K562 (cell line): ENCODE results near the gene FAM83B. TPM values are rescaled to one million over a fixed set of nuclear protein-coding genes. Genes with fewer than 3 reads are reported as not detected.

ENCODE experiments used
- ATAC-seq: fragments of 200-7000 bp; cut with Tn5 transposase; 3 replicates; pipeline ENCODE4 v1.9.1; 2020; ENCODE audit warnings: moderate library complexity
- BruUV-seq: library from RNA; stranded (reverse); fragments of 400-500 nt; replicated peaks from 2 replicates; lab custom pipeline; 2021; lab: Mats Ljungman, UMichigan
- CTCF ChIA-PET: fragments of 300-600 bp; formaldehyde crosslinking; extraction: SDS; loops from one replicate; lab custom pipeline; 2021; ENCODE audit warnings: low intra/inter-chr PET ratio; lab: Yijun Ruan, JAX
- POLR2A ChIA-PET: fragments of 300-600, 350-650 bp; sonication (Branson Sonifier 250); formaldehyde crosslinking; extraction: SDS; loops from one replicate; lab custom pipeline; 2021; ENCODE audit warnings: antibody characterized with exemption, inconsistent platforms; lab: Yijun Ruan, JAX
- DNase-seq, 4 experiments: peaks; one replicate each; pipeline versions ENCODE4 v3.0.0 to v3.0.0-alpha.2; 2011 to 2018; ENCODE audit warnings: low spot score in 3 of 4, mixed read lengths in 3 of 4; ENCODE audit errors: extremely low read depth in 1 of 4
- FAIRE-seq: peaks from 2 replicates; lab custom pipeline; 2011; peaks lifted over from hg19 to GRCh38; lab: Jason Lieb, UNC
- H2AFZ ChIP-seq: 2 replicates; pipeline ENCODE4 v1.6.0; 2011; ENCODE audit warnings: low read depth, low read length, control low read depth, inconsistent platforms
- H3K27ac ChIP-seq: fragments of 200-600 bp; 3 replicates; pipeline ENCODE4 v1.8.0; 2011; ENCODE audit warnings: low read depth, mild to moderate bottlenecking, control low read depth, inconsistent platforms, low read length, moderate library complexity, mixed read lengths; ENCODE audit errors: extremely low read depth
- H3K27me3 ChIP-seq, 2 experiments: fragments of 300-600 bp in 1 of 2; 2 replicates in 1 of 2; 3 replicates in 1 of 2; pipeline versions ENCODE4 v1.6.0 to v1.8.0; 2011; ENCODE audit warnings: inconsistent platforms in 2 of 2, low read length in 2 of 2, mild to moderate bottlenecking in 1 of 2, mixed read lengths in 1 of 2, moderate library complexity in 1 of 2; ENCODE audit not compliant: control insufficient read depth in 2 of 2, insufficient read depth in 2 of 2
- H3K36me3 ChIP-seq: fragments of 300-600 bp; 3 replicates; pipeline ENCODE4 v1.8.0; 2011; ENCODE audit warnings: mild to moderate bottlenecking, low read length, inconsistent platforms; ENCODE audit not compliant: control insufficient read depth, insufficient read depth
- H3K4me1 ChIP-seq, 2 experiments: fragments of 200-600 bp in 1 of 2; replicated peaks in 1 of 2; 2 replicates in 1 of 2; 3 replicates in 1 of 2; pipeline versions ENCODE4 v1.5.1 to v1.8.0; 2011; ENCODE audit warnings: inconsistent platforms in 2 of 2, low read length in 2 of 2, mild to moderate bottlenecking in 1 of 2, mixed read lengths in 1 of 2, moderate library complexity in 1 of 2; ENCODE audit not compliant: control insufficient read depth in 2 of 2, insufficient read depth in 2 of 2
- H3K4me2 ChIP-seq: 2 replicates; pipeline ENCODE4 v1.6.1; 2011; ENCODE audit warnings: low read length, control low read depth, inconsistent platforms, mixed read lengths; ENCODE audit not compliant: insufficient read depth
- H3K4me3 ChIP-seq: fragments of 200-600 bp; sonication (generic), shearing (Covaris generic); 2 replicates; pipeline ENCODE4 v1.5.1; 2016; ENCODE audit warnings: control low read depth, inconsistent platforms
- H3K79me2 ChIP-seq: fragments of 200-600 bp; 3 replicates; pipeline ENCODE4 v1.8.0; 2011; ENCODE audit warnings: low read length, inconsistent platforms; ENCODE audit not compliant: control insufficient read depth, insufficient read depth
- H3K9ac ChIP-seq, 2 experiments: 2 replicates each; pipeline versions ENCODE4 v1.6.0 to v1.6.1; 2011; ENCODE audit warnings: low read depth in 2 of 2, low read length in 2 of 2, control low read depth in 1 of 2, inconsistent platforms in 1 of 2, mild to moderate bottlenecking in 1 of 2, mixed read lengths in 1 of 2; ENCODE audit not compliant: insufficient read depth in 1 of 2
- H3K9me1 ChIP-seq: one replicate; pipeline ENCODE4 v1.6.0; 2011; ENCODE audit warnings: inconsistent platforms, mild to moderate bottlenecking, low read length, moderate library complexity; ENCODE audit not compliant: control insufficient read depth, insufficient read depth
- H3K9me3 ChIP-seq: replicated peaks from 2 replicates; pipeline ENCODE4 v1.5.1; 2011; ENCODE audit warnings: low read depth, low read length, inconsistent platforms; ENCODE audit not compliant: control insufficient read depth, insufficient read depth
- H4K20me1 ChIP-seq: replicated peaks from 2 replicates; pipeline ENCODE4 v1.6.1; 2011; ENCODE audit warnings: low read length, inconsistent platforms, mixed read lengths; ENCODE audit not compliant: control insufficient read depth, insufficient read depth
- ARNT ChIP-seq, 2 experiments: fragments of 450-650 bp; IDR thresholded peaks; 2 replicates each; pipeline ENCODE4 v1.6.1; 2016; ENCODE audit warnings: mild to moderate bottlenecking in 1 of 2
- BACH1 ChIP-seq: fragments of 200-800 bp; sonication (Bioruptor generic); IDR thresholded peaks from 2 replicates; pipeline ENCODE4 v1.6.1; 2016; ENCODE audit warnings: missing genetic modification characterization, missing compliant biosample characterization
- CBX1 ChIP-seq: sonication (generic); IDR thresholded peaks from 2 replicates; pipeline ENCODE4 v1.6.1; 2016; ENCODE audit warnings: antibody characterized with exemption, low read depth, mild to moderate bottlenecking
- ESRRB ChIP-seq: fragments of 250-450 bp; sonication (Bioruptor Pico); IDR thresholded peaks from 2 replicates; pipeline ENCODE4 v1.5.0; 2020; ENCODE audit warnings: mild to moderate bottlenecking, moderate library complexity, borderline replicate concordance
- ETV5 ChIP-seq: sonication (generic); formaldehyde crosslinking; IDR thresholded peaks from 2 replicates; pipeline ENCODE4 v1.4.0; 2020; ENCODE audit warnings: low read depth, mild to moderate bottlenecking, missing genetic modification reagents
- EZH2 ChIP-seq: IDR thresholded peaks from 2 replicates; pipeline ENCODE4 v1.6.1; 2012; ENCODE audit warnings: low read depth, mild to moderate bottlenecking, inconsistent platforms, low read length, borderline replicate concordance
- FOS ChIP-seq: IDR thresholded peaks from 3 replicates; pipeline ENCODE4 v1.6.1; 2011; ENCODE audit not compliant: insufficient read length; ENCODE audit errors: extremely low read depth
- IFI16 ChIP-seq: fragments of 250-450 bp; sonication (Bioruptor Pico); IDR thresholded peaks from 2 replicates; pipeline ENCODE4 v2.1.2; 2022; ENCODE audit warnings: mild to moderate bottlenecking, inconsistent platforms
- JUN ChIP-seq, 2 experiments: sonication (generic) in 1 of 2; formaldehyde crosslinking in 1 of 2; IDR thresholded peaks; 2 replicates each; pipeline versions ENCODE4 v1.6.1 to v1.8.0; 2012 to 2022; ENCODE audit warnings: borderline replicate concordance in 2 of 2, mild to moderate bottlenecking in 2 of 2, improper control_type of control experiment in 1 of 2, low read depth in 1 of 2, low read length in 1 of 2, missing genetic modification reagents in 1 of 2
- MED1 ChIP-seq: sonication (generic); formaldehyde crosslinking; IDR thresholded peaks from 2 replicates; pipeline ENCODE4 v1.8.1; 2023; ENCODE audit warnings: missing genetic modification reagents, borderline replicate concordance
- MLLT1 ChIP-seq, 2 experiments: fragments of 450-650 bp; IDR thresholded peaks; 2 replicates each; pipeline ENCODE4 v1.6.1; 2016
- NUFIP1 ChIP-seq: fragments of 450-650 bp; IDR thresholded peaks from 2 replicates; pipeline ENCODE4 v1.6.1; 2018; ENCODE audit not compliant: partially characterized antibody
- PRPF4 ChIP-seq: fragments of 200-400 bp; formaldehyde crosslinking; IDR thresholded peaks from one replicate; pipeline ENCODE4 v1.6.1; 2017; ENCODE audit warnings: low read length, low read depth, mild to moderate bottlenecking; ENCODE audit not compliant: insufficient read depth, poor library complexity, severe bottlenecking
- TARDBP ChIP-seq: fragments of 450-650 bp; IDR thresholded peaks from 2 replicates; pipeline ENCODE4 v1.6.1; 2016
- UBTF ChIP-seq, 2 experiments: IDR thresholded peaks; 2 replicates each; pipeline ENCODE4 v1.6.1; 2012; ENCODE audit warnings: improper control_type of control experiment in 2 of 2, low read depth in 2 of 2, low read length in 2 of 2, borderline replicate concordance in 1 of 2
- ZNF354B ChIP-seq: fragments of 250-450 bp; sonication (Bioruptor Pico); IDR thresholded peaks from 2 replicates; pipeline ENCODE4 v1.4.0; 2020
- WGBS: fragments of 100-300 bp; shearing (Covaris generic); methylation state at CpG from one replicate; pipeline ENCODE4 v1.1.6; 2016; ENCODE audit warnings: low coverage, mixed read lengths; ENCODE audit not compliant: insufficient coverage; ENCODE audit errors: missing lambda C conversion rate; 5-methylcytosine and 5-hydroxymethylcytosine counted together
- in situ Hi-C: fragments of 300-500 bp; cut with MboI; formaldehyde crosslinking; loops from 4 replicates; pipeline ENCODE4 v1.15.0; 2018; ENCODE audit warnings: inconsistent platforms, mixed read lengths
- intact Hi-C: fragments of 100-400 bp; cut with micrococcal nuclease; formaldehyde crosslinking; loops from 2 replicates; pipeline ENCODE4 v1.14.2; 2022
- polyA plus RNA-seq, 8 experiments: library from polyadenylated mRNA; depleted of rRNA in 4 of 8; stranded (reverse) in 5 of 8; unstranded in 3 of 8; fragments of >200 nt; fragmentation: Nextera tagmentation in 2 of 8; fragmentation: Illumina TruSeq in 1 of 8; extraction: Ambion mirVana in 2 of 8; extraction: Trizol in 1 of 8; gene quantifications; 2 replicates each; pipeline versions ENCODE4 v1.2.1 to v1.2.3, GENCODE V29; 2011 to 2014; ENCODE audit warnings: inconsistent platforms in 1 of 8, missing spikeins in 1 of 8
- total RNA-seq, 7 experiments: library from RNA; depleted of rRNA in 6 of 7; stranded (reverse); fragments of >200 nt in 6 of 7; fragmentation: Illumina TruSeq in 2 of 7; extraction: Trizol in 2 of 7; gene quantifications; 2 replicates each; pipeline versions ENCODE4 v1.2.1 to v1.2.3, GENCODE V29; 2011 to 2021; ENCODE audit warnings: low replicate concordance in 1 of 7

FAM83B gene
- total and polyA plus RNA-seq, 9 of the 15 experiments (the other 6 are each of a cell fraction or from before 2014, with no cell fraction given): not detected

- Histone ChIP-seq H3K27ac (no peak overlapping the region), H4K20me1 (no peaks in the 10 kb centered on the region), H3K4me3 (no peak overlapping the region), H3K36me3 (no peaks in the 10 kb centered on the region), H3K27me3 (no peaks in the 10 kb centered on the region), H3K79me2 (no peaks in the 10 kb centered on the region), H3K9me3 (no peaks in the 10 kb centered on the region), H3K4me1 (no peaks in the 10 kb centered on the region), H3K9ac (no peak overlapping the region), H3K9me1 (no peaks in the 10 kb centered on the region), H3K4me2 (no peak overlapping the region), H2AFZ (no peak overlapping the region)
- TF ChIP-seq FOS (no peak), PRPF4 (no peak), NUFIP1 (no peak), IFI16 (no peak), EZH2 (no peak), BACH1 (tag) (no peak), ZNF354B (CRISPR knock-in tag) (no peak), TARDBP (no peak), ETV5 (CRISPR knock-in tag) (no peak), JUN (IDR thresholded peaks at IDR 0.05; ENCODE audit: borderline replicate concordance, low read depth, low read length) (no peak), JUN (CRISPR knock-in tag; IDR thresholded peaks at IDR 0.05; ENCODE audit: borderline replicate concordance) (no peak), MLLT1 (IDR thresholded peaks at IDR 0.05) (no peak), ESRRB (no peak), MED1 (CRISPR knock-in tag) (no peak), ARNT (IDR thresholded peaks at IDR 0.05) (no peak), UBTF (IDR thresholded peaks at IDR 0.05; ENCODE audit: borderline replicate concordance in 1 of 2, low read depth in 2 of 2, low read length in 2 of 2) (no peak), CBX1 (no peak)
- ChIA-PET POLR2A (no interaction called here), CTCF (no interaction called here)
- DNase-seq (no peak), FAIRE-seq (no peak), ATAC-seq (no peak)
- no TSS peak for BruUV-seq
- WGBS: 7% methylated on average over 2 of the region's 2 CpGs
- in situ Hi-C loops (no loop called here), intact Hi-C loops (no loop called here)
Observed at GRCh38 chr6:54981276-54981609, 134.7 kb downstream of the FAM83B start.
